NCI-H2081 treated with DMSO at 0.1 percent for 48 hours (cell line): ENCODE data around the gene KIF4B.

ENCODE experiments used
- DNase-seq: peaks from one replicate; lab custom pipeline; 2025; lab: John Stamatoyannopoulos, UW

Gene KIF4B

GRCh38 chr5:155057626-155058025 lies 44.1 kb downstream of the KIF4B start:
- no peak for DNase-seq

- DNase-seq = no peak
Measured at GRCh38 chr5:155064580-155064979, 51.0 kb downstream of the KIF4B start.

- DNase-seq = no peak
Measured at GRCh38 chr5:155066886-155067595, 53.5 kb downstream of the KIF4B start.
